ENCODE measurements around the gene PNPO.

DNA sequence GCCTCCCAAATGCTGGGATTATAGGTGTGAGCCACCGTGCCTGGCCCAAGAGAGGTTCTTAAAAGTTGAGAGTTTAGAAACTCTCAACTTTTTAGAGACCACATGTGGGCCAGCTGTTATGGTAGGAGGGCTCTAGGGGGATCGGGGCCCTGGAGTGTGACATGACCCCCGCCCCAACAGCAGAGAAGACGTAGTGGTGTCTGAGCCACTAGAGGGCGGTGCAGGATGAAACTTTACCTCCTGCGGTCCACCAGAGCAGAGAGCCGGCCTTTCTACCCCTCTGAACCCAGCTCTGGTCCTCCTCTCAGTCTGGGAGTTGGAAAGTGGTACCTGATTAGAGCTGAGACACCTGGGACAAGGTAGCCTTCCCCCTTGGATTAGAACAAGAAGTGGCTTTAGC is 37.0 kb downstream of the PNPO start:
- TF ChIP-seq, protein P1, sequence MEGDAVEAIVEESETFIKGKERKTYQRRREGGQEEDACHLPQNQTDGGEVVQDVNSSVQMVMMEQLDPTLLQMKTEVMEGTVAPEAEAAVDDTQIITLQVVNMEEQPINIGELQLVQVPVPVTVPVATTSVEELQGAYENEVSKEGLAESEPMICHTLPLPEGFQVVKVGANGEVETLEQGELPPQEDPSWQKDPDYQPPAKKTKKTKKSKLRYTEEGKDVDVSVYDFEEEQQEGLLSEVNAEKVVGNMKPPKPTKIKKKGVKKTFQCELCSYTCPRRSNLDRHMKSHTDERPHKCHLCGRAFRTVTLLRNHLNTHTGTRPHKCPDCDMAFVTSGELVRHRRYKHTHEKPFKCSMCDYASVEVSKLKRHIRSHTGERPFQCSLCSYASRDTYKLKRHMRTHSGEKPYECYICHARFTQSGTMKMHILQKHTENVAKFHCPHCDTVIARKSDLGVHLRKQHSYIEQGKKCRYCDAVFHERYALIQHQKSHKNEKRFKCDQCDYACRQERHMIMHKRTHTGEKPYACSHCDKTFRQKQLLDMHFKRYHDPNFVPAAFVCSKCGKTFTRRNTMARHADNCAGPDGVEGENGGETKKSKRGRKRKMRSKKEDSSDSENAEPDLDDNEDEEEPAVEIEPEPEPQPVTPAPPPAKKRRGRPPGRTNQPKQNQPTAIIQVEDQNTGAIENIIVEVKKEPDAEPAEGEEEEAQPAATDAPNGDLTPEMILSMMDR (IDR thresholded peaks at IDR 0.05) = peak in 6 of 7 experiments; percentile 45 to 62 (median 54)
- TF ChIP-seq POLR2A (IDR thresholded peaks at IDR 0.05) = no peak

All from body of pancreas (tissue), 4 donors.